ENCODE results near the gene DAB1. TPM values are rescaled to one million over a fixed set of nuclear protein-coding genes. Genes with fewer than 3 reads are reported as not detected.

The DAB1 gene
- total and polyA plus RNA-seq, 10 of the 15 experiments (the other 5 are each of a cell fraction or from before 2014, with no cell fraction given) = 0.02 to 0.10 (median 0.03) TPM; not detected in 5

GRCh38 chr1:57302812-57303596 is 120.9 kb downstream of the DAB1 start:
- H3K36me3 ChIP-seq (ENCODE audit: control insufficient read depth in 2 of 2, insufficient read depth in 2 of 2, low read length in 1 of 2) = no peaks in the 10 kb centered on the region
- H2AFZ ChIP-seq (ENCODE audit: control insufficient read depth, low read depth, low read length) = no peak overlapping the region
- H4K20me1 ChIP-seq (ENCODE audit: control insufficient read depth, insufficient read depth) = no peaks in the 10 kb centered on the region
- H3K79me2 ChIP-seq (ENCODE audit: control insufficient read depth, insufficient read depth, low read length) = no peaks in the 10 kb centered on the region
- DNase-seq (ENCODE audit: low read depth, low spot score) (no peak), FAIRE-seq (no peak), ATAC-seq (no peak)
- H3K27me3 ChIP-seq (replicated peaks in 1 of 2; ENCODE audit: control insufficient read depth in 2 of 2, insufficient read depth in 2 of 2, low read length in 1 of 2) = no peaks in the 10 kb centered on the region; a peak in 1 of 4 replicates
- ChIA-PET CTCF (no interaction called here), RAD21 (ENCODE audit: unreplicated experiment) (no interaction called here), POLR2A (no interaction called here), SMC1A (ENCODE audit: uncharacterized antibody, unreplicated experiment) (no interaction called here)
- no peak overlapping the region for H3K4me3 ChIP-seq
- BruUV-seq (replicated peaks) = no TSS peak
- in situ Hi-C loops (cut with MboI) = no loop called here
- no peak overlapping the region for H3K4me2 ChIP-seq (ENCODE audit: control insufficient read depth, insufficient read depth)
- WGBS (ENCODE audit: insufficient coverage, insufficient replicate concordance, low lambda C conversion rate, missing lambda C conversion rate) = 1% methylated on average over 5 of the region's 5 CpGs
- H3K9me3 ChIP-seq (replicated peaks; ENCODE audit: control insufficient read depth, insufficient read depth, low read length) = no peaks in the 10 kb centered on the region
- no peak overlapping the region for H3K9ac ChIP-seq (ENCODE audit: control insufficient read depth, insufficient read depth, low read length)
- TF ChIP-seq TAF1 (IDR thresholded peaks at IDR 0.05; ENCODE audit: borderline replicate concordance, low read depth, low read length) (no peak), IKZF1 (conservative IDR thresholded peaks at IDR 0.05) (no peak), SMAD5 (IDR thresholded peaks at IDR 0.05; ENCODE audit: low read depth) (no peak), IRF3 (IDR thresholded peaks at IDR 0.05) (no peak), NBN (IDR thresholded peaks at IDR 0.05) (no peak), RBBP5 (conservative IDR thresholded peaks at IDR 0.05) (no peak), RUNX3 (IDR thresholded peaks at IDR 0.05; ENCODE audit: low read length) (no peak), ZBTB33 (IDR thresholded peaks at IDR 0.05) (no peak), KLF5 (IDR thresholded peaks at IDR 0.05; ENCODE audit: partially characterized antibody) (no peak), MXI1 (IDR thresholded peaks at IDR 0.05; ENCODE audit: low read depth, low read length) (no peak)
- no peaks in the 10 kb centered on the region for H3K4me1 ChIP-seq (ENCODE audit: control insufficient read depth, insufficient read depth, low read length)
- intact Hi-C loops (cut with micrococcal nuclease; ENCODE audit: unreplicated experiment) = no loop called here
- H3K27ac ChIP-seq (ENCODE audit: control insufficient read depth, insufficient read depth) = no peak overlapping the region
